HepG2 (cell line): Measurements from ENCODE around the gene COLGALT1. TPM values are rescaled to one million over a fixed set of nuclear protein-coding genes. Genes with fewer than 3 reads are reported as not detected.

Source experiments
- AGO2 ChIP-seq: fragments of 200-400 bp; formaldehyde crosslinking; optimal IDR thresholded peaks from 2 replicates; pipeline ENCODE3; 2017; ENCODE audit warnings: mild to moderate bottlenecking, low read depth, low read length, moderate library complexity
- CREM ChIP-seq, 2 experiments: sonication (generic) in 1 of 2; formaldehyde crosslinking in 1 of 2; IDR thresholded peaks; 2 replicates each; pipeline versions ENCODE4 v1.4.0 to v1.6.1; 2016 to 2020; ENCODE audit warnings: antibody characterized with exemption in 1 of 2, mild to moderate bottlenecking in 1 of 2, missing genetic modification reagents in 1 of 2
- KDM3A ChIP-seq: IDR thresholded peaks from 2 replicates; pipeline ENCODE4 v1.6.1; 2018; ENCODE audit warnings: low read depth, missing compliant biosample characterization
- KLF6 ChIP-seq: IDR thresholded peaks from 2 replicates; pipeline ENCODE4 v1.8.0; 2016; ENCODE audit warnings: missing biosample characterization, missing genetic modification reagents
- MAZ ChIP-seq, 2 experiments: sonication (generic) in 1 of 2; formaldehyde crosslinking in 1 of 2; IDR thresholded peaks; 2 replicates each; pipeline versions ENCODE4 v1.5.0 to v1.6.1; 2012 to 2020; ENCODE audit warnings: low read depth in 2 of 2, mild to moderate bottlenecking in 2 of 2, borderline replicate concordance in 1 of 2, improper control_type of control experiment in 1 of 2, low read length in 1 of 2, missing genetic modification reagents in 1 of 2, moderate library complexity in 1 of 2
- MYC ChIP-seq: sonication (generic); formaldehyde crosslinking; IDR thresholded peaks from 2 replicates; pipeline ENCODE4 v1.9.0; 2021; ENCODE audit warnings: missing genetic modification reagents, borderline replicate concordance
- NKX3-1 ChIP-seq: sonication (generic); formaldehyde crosslinking; IDR thresholded peaks from 2 replicates; pipeline ENCODE4 v1.5.0; 2020; ENCODE audit warnings: missing genetic modification reagents
- PCBP1 ChIP-seq: fragments of 200-400 bp; formaldehyde crosslinking; IDR thresholded peaks from 2 replicates; pipeline ENCODE4 v1.6.1; 2017; ENCODE audit warnings: mild to moderate bottlenecking, low read depth, low read length, borderline replicate concordance
- SMAD3 ChIP-seq: sonication (generic); formaldehyde crosslinking; IDR thresholded peaks from 2 replicates; pipeline ENCODE4 v1.4.0; 2020; ENCODE audit warnings: missing genetic modification reagents
- SMARCE1 ChIP-seq: fragments of 450-650 bp; IDR thresholded peaks from 2 replicates; pipeline ENCODE4 v1.6.1; 2017; ENCODE audit warnings: borderline replicate concordance
- TBX3 ChIP-seq: fragments of 450-650 bp; IDR thresholded peaks from 2 replicates; pipeline ENCODE4 v1.6.1; 2017; ENCODE audit warnings: antibody characterized with exemption, mild to moderate bottlenecking, inconsistent platforms, borderline replicate concordance
- ZMAT3 ChIP-seq: sonication (generic); formaldehyde crosslinking; conservative IDR thresholded peaks from 2 replicates; pipeline ENCODE4 v1.7.0; 2021; ENCODE audit warnings: missing genetic modification reagents
- ZNF549 ChIP-seq: sonication (generic); formaldehyde crosslinking; IDR thresholded peaks from 2 replicates; pipeline ENCODE4 v1.5.0; 2020; ENCODE audit warnings: missing genetic modification reagents
- ZNF567 ChIP-seq: sonication (generic); formaldehyde crosslinking; IDR thresholded peaks from 2 replicates; pipeline ENCODE4 v1.8.1; 2023; ENCODE audit warnings: mild to moderate bottlenecking, missing genetic modification reagents, borderline replicate concordance
- ZNF747 ChIP-seq: sonication (generic); formaldehyde crosslinking; IDR thresholded peaks from 2 replicates; pipeline ENCODE4 v1.8.1; 2023; ENCODE audit warnings: missing genetic modification reagents, mild to moderate bottlenecking, borderline replicate concordance
- ZNF776 ChIP-seq: sonication (generic); formaldehyde crosslinking; IDR thresholded peaks from 2 replicates; pipeline ENCODE4 v1.4.0; 2020; ENCODE audit warnings: mild to moderate bottlenecking, missing genetic modification reagents
- ZNF788 ChIP-seq: sonication (generic); formaldehyde crosslinking; IDR thresholded peaks from 2 replicates; pipeline ENCODE4 v1.5.0; 2020; ENCODE audit warnings: mild to moderate bottlenecking, missing genetic modification reagents, borderline replicate concordance
- polyA plus RNA-seq, 8 experiments: library from polyadenylated mRNA; depleted of rRNA in 3 of 8; stranded (reverse) in 7 of 8; unstranded in 1 of 8; fragments of >200 nt; fragmentation: Illumina TruSeq in 4 of 8; extraction: Trizol in 4 of 8; gene quantifications; 2 replicates each; pipeline versions ENCODE4 v1.2.1 to v1.2.3, GENCODE V29; 2011 to 2016; ENCODE audit warnings: low read depth in 4 of 8, missing spikeins in 1 of 8, mixed read lengths in 1 of 8; ENCODE audit not compliant: insufficient read depth in 1 of 8
- total RNA-seq, 5 experiments: library from RNA; depleted of rRNA; stranded (reverse); fragments of >200 nt; fragmentation: Illumina TruSeq; extraction: Trizol; gene quantifications; 2 replicates each; pipeline ENCODE4 v1.2.3, GENCODE V29; 2016; ENCODE audit warnings: low read depth in 1 of 5
- TF ChIP-seq, protein P1 (sequence below): sonication (generic); formaldehyde crosslinking; IDR thresholded peaks from 2 replicates; pipeline ENCODE4 v1.9.0; 2021; ENCODE audit warnings: missing genetic modification reagents, borderline replicate concordance
- TF ChIP-seq, protein P2 (sequence below): sonication (generic); formaldehyde crosslinking; IDR thresholded peaks from 2 replicates; pipeline ENCODE4 v1.5.1; 2020; ENCODE audit warnings: missing genetic modification reagents, mild to moderate bottlenecking, borderline replicate concordance
- TF ChIP-seq, protein P3 (sequence below): sonication (generic); formaldehyde crosslinking; IDR thresholded peaks from 2 replicates; pipeline ENCODE4 v1.8.1; 2023; ENCODE audit warnings: mild to moderate bottlenecking, missing genetic modification reagents, borderline replicate concordance
- TF ChIP-seq, protein P4 (sequence below): sonication (generic); formaldehyde crosslinking; IDR thresholded peaks from 2 replicates; pipeline ENCODE4 v1.5.0; 2020; ENCODE audit warnings: missing genetic modification reagents, mild to moderate bottlenecking, borderline replicate concordance
- TF ChIP-seq, protein P5 (sequence below): sonication (generic); formaldehyde crosslinking; conservative IDR thresholded peaks from 2 replicates; pipeline ENCODE4 v1.8.0; 2022; ENCODE audit warnings: low read depth, missing genetic modification reagents

The COLGALT1 gene
- total and polyA plus RNA-seq, 2 of the 13 experiments (the other 11 are each of a cell fraction or from before 2014, with no cell fraction given): 58.0 to 211 TPM

DNA sequence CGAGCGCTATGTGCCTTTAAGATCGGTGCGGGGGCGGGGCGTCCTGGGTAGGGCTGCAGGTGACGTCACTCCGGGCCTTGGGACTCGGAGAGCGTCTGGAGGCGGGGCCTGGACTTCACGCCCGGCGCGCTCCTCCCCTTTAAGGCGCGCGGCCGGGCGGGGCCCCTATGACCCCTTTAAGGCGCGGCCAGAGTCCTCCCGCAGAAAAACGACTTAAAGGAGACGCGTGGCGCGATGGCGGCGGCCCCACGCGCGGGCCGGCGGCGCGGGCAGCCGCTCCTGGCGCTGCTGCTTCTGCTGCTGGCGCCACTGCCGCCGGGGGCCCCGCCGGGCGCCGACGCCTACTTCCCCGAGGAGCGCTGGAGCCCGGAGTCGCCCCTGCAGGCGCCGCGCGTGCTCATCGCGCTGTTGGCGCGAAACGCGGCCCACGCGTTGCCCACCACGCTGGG, at the start of gene COLGALT1 (continued):
- TF ChIP-seq, protein P1, sequence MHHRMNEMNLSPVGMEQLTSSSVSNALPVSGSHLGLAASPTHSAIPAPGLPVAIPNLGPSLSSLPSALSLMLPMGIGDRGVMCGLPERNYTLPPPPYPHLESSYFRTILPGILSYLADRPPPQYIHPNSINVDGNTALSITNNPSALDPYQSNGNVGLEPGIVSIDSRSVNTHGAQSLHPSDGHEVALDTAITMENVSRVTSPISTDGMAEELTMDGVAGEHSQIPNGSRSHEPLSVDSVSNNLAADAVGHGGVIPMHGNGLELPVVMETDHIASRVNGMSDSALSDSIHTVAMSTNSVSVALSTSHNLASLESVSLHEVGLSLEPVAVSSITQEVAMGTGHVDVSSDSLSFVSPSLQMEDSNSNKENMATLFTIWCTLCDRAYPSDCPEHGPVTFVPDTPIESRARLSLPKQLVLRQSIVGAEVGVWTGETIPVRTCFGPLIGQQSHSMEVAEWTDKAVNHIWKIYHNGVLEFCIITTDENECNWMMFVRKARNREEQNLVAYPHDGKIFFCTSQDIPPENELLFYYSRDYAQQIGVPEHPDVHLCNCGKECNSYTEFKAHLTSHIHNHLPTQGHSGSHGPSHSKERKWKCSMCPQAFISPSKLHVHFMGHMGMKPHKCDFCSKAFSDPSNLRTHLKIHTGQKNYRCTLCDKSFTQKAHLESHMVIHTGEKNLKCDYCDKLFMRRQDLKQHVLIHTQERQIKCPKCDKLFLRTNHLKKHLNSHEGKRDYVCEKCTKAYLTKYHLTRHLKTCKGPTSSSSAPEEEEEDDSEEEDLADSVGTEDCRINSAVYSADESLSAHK (CRISPR knock-in tag): no peak
- TF ChIP-seq TBX3 (no peak), ZNF567 (CRISPR knock-in tag) (no peak), ZNF788 (CRISPR knock-in tag) (no peak), KDM3A (CRISPR knock-in tag) (no peak), KLF6 (CRISPR knock-in tag) (0 out of 2 replicates have a peak, but pooled peaks have one; percentile 20), SMAD3 (CRISPR knock-in tag) (0 out of 2 replicates have a peak, but pooled peaks have one; percentile 5), ZMAT3 (CRISPR knock-in tag) (0 out of 2 replicates have a peak, but pooled peaks have one; percentile 34), NKX3-1 (no peak), MYC (CRISPR knock-in tag) (peak; percentile 40), SMARCE1 (no peak), AGO2 (no peak), PCBP1 (no peak), CREM (IDR thresholded peaks at IDR 0.05) (peak; percentile 70), CREM (CRISPR knock-in tag; IDR thresholded peaks at IDR 0.05) (no peak), MAZ (IDR thresholded peaks at IDR 0.05; ENCODE audit: borderline replicate concordance, low read depth, low read length) (no peak), MAZ (CRISPR knock-in tag; IDR thresholded peaks at IDR 0.05; ENCODE audit: low read depth) (peak; percentile 9; the same call in 1 of the 2 replicates), ZNF549 (CRISPR knock-in tag) (no peak), ZNF747 (CRISPR knock-in tag) (no peak), ZNF776 (CRISPR knock-in tag) (no peak)
- TF ChIP-seq, protein P2, sequence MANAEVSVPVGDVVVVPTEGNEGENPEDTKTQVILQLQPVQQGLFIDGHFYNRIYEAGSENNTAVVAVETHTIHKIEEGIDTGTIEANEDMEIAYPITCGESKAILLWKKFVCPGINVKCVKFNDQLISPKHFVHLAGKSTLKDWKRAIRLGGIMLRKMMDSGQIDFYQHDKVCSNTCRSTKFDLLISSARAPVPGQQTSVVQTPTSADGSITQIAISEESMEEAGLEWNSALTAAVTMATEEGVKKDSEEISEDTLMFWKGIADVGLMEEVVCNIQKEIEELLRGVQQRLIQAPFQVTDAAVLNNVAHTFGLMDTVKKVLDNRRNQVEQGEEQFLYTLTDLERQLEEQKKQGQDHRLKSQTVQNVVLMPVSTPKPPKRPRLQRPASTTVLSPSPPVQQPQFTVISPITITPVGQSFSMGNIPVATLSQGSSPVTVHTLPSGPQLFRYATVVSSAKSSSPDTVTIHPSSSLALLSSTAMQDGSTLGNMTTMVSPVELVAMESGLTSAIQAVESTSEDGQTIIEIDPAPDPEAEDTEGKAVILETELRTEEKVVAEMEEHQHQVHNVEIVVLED (CRISPR knock-in tag): peak; percentile 62; the same call in 1 of the 2 replicates
- TF ChIP-seq, protein P3, sequence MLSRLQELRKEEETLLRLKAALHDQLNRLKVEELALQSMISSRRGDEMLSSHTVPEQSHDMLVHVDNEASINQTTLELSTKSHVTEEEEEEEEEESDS (CRISPR knock-in tag): no peak
- TF ChIP-seq, protein P4, sequence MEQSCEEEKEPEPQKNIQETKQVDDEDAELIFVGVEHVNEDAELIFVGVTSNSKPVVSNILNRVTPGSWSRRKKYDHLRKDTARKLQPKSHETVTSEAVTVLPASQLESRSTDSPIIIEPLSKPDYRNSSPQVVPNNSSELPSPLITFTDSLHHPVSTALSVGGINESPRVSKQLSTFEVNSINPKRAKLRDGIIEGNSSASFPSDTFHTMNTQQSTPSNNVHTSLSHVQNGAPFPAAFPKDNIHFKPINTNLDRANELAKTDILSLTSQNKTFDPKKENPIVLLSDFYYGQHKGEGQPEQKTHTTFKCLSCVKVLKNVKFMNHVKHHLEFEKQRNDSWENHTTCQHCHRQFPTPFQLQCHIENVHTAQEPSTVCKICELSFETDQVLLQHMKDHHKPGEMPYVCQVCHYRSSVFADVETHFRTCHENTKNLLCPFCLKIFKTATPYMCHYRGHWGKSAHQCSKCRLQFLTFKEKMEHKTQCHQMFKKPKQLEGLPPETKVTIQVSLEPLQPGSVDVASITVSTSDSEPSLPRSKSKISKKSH: 0 out of 2 replicates have a peak, but pooled peaks have one; percentile 2
- TF ChIP-seq, protein P5, sequence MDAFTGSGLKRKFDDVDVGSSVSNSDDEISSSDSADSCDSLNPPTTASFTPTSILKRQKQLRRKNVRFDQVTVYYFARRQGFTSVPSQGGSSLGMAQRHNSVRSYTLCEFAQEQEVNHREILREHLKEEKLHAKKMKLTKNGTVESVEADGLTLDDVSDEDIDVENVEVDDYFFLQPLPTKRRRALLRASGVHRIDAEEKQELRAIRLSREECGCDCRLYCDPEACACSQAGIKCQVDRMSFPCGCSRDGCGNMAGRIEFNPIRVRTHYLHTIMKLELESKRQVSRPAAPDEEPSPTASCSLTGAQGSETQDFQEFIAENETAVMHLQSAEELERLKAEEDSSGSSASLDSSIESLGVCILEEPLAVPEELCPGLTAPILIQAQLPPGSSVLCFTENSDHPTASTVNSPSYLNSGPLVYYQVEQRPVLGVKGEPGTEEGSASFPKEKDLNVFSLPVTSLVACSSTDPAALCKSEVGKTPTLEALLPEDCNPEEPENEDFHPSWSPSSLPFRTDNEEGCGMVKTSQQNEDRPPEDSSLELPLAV: no peak
